Neural cell (in vitro differentiated cells): Measurements from ENCODE around the gene NOS1AP. TPM values are rescaled to one million over a fixed set of nuclear protein-coding genes. Genes with fewer than 3 reads are reported as not detected.
"Not testable (repeated sequence)": the region's sequence is repeated elsewhere in the genome, so short reads cannot be mapped to it uniquely, and the experiment has no call there.

Experiments used
- H2AFZ ChIP-seq: fragments of 200-600, 300-800 bp; sonication (generic), shearing (Covaris generic); 2 replicates; pipeline ENCODE4 v1.6.0; 2014; ENCODE audit warnings: low read depth, mild to moderate bottlenecking, antibody characterized with exemption, low read length, moderate library complexity
- H3F3A ChIP-seq: fragments of 200-600 bp; shearing (Covaris generic); 2 replicates; pipeline ENCODE4 v1.6.1; 2016; ENCODE audit warnings: mild to moderate bottlenecking, moderate library complexity, mixed read lengths, antibody characterized with exemption, low read length; ENCODE audit not compliant: insufficient read depth, poor library complexity, severe bottlenecking
- H3K27ac ChIP-seq: fragments of 200-600, 300-800 bp; sonication (generic), shearing (Covaris generic); 2 replicates; pipeline ENCODE4 v1.5.1; 2014; ENCODE audit warnings: mild to moderate bottlenecking, low read length, moderate library complexity
- H3K27me3 ChIP-seq: fragments of 300-800, 200-600 bp; sonication (generic), shearing (Covaris generic); 2 replicates; pipeline ENCODE4 v1.6.0; 2014; ENCODE audit warnings: mild to moderate bottlenecking, low read depth, low read length, moderate library complexity; ENCODE audit not compliant: insufficient read depth
- H3K36me3 ChIP-seq: fragments of 300-800, 200-600 bp; sonication (generic), shearing (Covaris generic); 2 replicates; pipeline ENCODE4 v1.5.1; 2014; ENCODE audit warnings: mild to moderate bottlenecking, antibody characterized with exemption, low read length, moderate library complexity; ENCODE audit not compliant: insufficient read depth
- H3K4me2 ChIP-seq: fragments of 300-800, 200-600 bp; sonication (generic), shearing (Covaris generic); 2 replicates; pipeline ENCODE4 v1.6.0; 2014; ENCODE audit warnings: mild to moderate bottlenecking, low read length
- H3K4me3 ChIP-seq: fragments of 300-800, 200-600 bp; sonication (generic), shearing (Covaris generic); 2 replicates; pipeline ENCODE4 v1.5.1; 2014; ENCODE audit warnings: mild to moderate bottlenecking, low read length, moderate library complexity
- H3K79me2 ChIP-seq: fragments of 200-600 bp; shearing (Covaris generic); replicated peaks from 2 replicates; pipeline ENCODE4 v1.6.0; 2014; ENCODE audit warnings: mild to moderate bottlenecking, low read length, moderate library complexity; ENCODE audit not compliant: insufficient read depth
- H3K9ac ChIP-seq: fragments of 300-800, 200-600 bp; sonication (generic), shearing (Covaris generic); 2 replicates; pipeline ENCODE4 v1.6.1; 2016; ENCODE audit warnings: mild to moderate bottlenecking, low read length, mixed read lengths
- H3K9me2 ChIP-seq: fragments of 200-600 bp; shearing (Covaris generic); 2 replicates; pipeline ENCODE4 v1.6.1; 2016; ENCODE audit warnings: mild to moderate bottlenecking, low read length, mixed read lengths; ENCODE audit not compliant: insufficient read depth
- H3K9me3 ChIP-seq: fragments of 200-600, 300-800 bp; sonication (generic), shearing (Covaris generic); 2 replicates; pipeline ENCODE4 v1.6.1; 2016; ENCODE audit warnings: mild to moderate bottlenecking, mixed run types, low read length, moderate library complexity, mixed read lengths
- H4K20me1 ChIP-seq: fragments of 200-600 bp; shearing (Covaris generic); 2 replicates; pipeline ENCODE4 v1.6.1; 2016; ENCODE audit warnings: mild to moderate bottlenecking, mixed run types; ENCODE audit not compliant: insufficient read depth
- EP300 ChIP-seq: fragments of 450-650 bp; conservative IDR thresholded peaks from 2 replicates; pipeline ENCODE4 v1.6.1; 2014; ENCODE audit warnings: antibody characterized with exemption, mild to moderate bottlenecking, moderate library complexity; ENCODE audit not compliant: poor library complexity, severe bottlenecking
- EZH2 ChIP-seq: fragments of 200-600, 300-800 bp; shearing (Covaris generic), sonication (generic); IDR thresholded peaks from 2 replicates; pipeline ENCODE4 v1.6.1; 2014; ENCODE audit warnings: antibody characterized with exemption, low read length, borderline replicate concordance, mild to moderate bottlenecking; ENCODE audit not compliant: insufficient read depth, poor library complexity, severe bottlenecking
- MXI1 ChIP-seq: fragments of 450-650 bp; conservative IDR thresholded peaks from 2 replicates; pipeline ENCODE4 v1.6.1; 2014; ENCODE audit warnings: antibody characterized with exemption, mild to moderate bottlenecking; ENCODE audit not compliant: poor library complexity, severe bottlenecking
- POLR2AphosphoS5 ChIP-seq: IDR thresholded peaks from 2 replicates; pipeline ENCODE4 v1.6.1; 2012
- RAD21 ChIP-seq: fragments of 450-650 bp; conservative IDR thresholded peaks from 2 replicates; pipeline ENCODE4 v1.6.1; 2014; ENCODE audit warnings: antibody characterized with exemption, mild to moderate bottlenecking, moderate library complexity
- REST ChIP-seq: IDR thresholded peaks from 2 replicates; pipeline ENCODE4 v1.6.1; 2012; ENCODE audit warnings: borderline replicate concordance
- SMC3 ChIP-seq: fragments of 450-650 bp; conservative IDR thresholded peaks from 2 replicates; pipeline ENCODE4 v1.6.1; 2014; ENCODE audit warnings: antibody characterized with exemption, mild to moderate bottlenecking, moderate library complexity; ENCODE audit not compliant: poor library complexity
- TAF1 ChIP-seq: IDR thresholded peaks from 2 replicates; pipeline ENCODE4 v1.6.1; 2012; ENCODE audit warnings: low read depth
- polyA plus RNA-seq: library from polyadenylated mRNA; depleted of rRNA; stranded (reverse); fragments of >200 nt; gene quantifications from 2 replicates; pipeline ENCODE4 v1.2.3, GENCODE V29; 2014
- TF ChIP-seq, protein P1 (sequence below): fragments of 450-650 bp; IDR thresholded peaks from 2 replicates; pipeline ENCODE4 v1.5.1; 2014; ENCODE audit warnings: antibody characterized with exemption, mild to moderate bottlenecking, moderate library complexity; ENCODE audit not compliant: poor library complexity, severe bottlenecking

The NOS1AP gene
- polyA plus RNA-seq, 1 donor from 2014 or later = 5.3 TPM

- TF ChIP-seq, protein P1, sequence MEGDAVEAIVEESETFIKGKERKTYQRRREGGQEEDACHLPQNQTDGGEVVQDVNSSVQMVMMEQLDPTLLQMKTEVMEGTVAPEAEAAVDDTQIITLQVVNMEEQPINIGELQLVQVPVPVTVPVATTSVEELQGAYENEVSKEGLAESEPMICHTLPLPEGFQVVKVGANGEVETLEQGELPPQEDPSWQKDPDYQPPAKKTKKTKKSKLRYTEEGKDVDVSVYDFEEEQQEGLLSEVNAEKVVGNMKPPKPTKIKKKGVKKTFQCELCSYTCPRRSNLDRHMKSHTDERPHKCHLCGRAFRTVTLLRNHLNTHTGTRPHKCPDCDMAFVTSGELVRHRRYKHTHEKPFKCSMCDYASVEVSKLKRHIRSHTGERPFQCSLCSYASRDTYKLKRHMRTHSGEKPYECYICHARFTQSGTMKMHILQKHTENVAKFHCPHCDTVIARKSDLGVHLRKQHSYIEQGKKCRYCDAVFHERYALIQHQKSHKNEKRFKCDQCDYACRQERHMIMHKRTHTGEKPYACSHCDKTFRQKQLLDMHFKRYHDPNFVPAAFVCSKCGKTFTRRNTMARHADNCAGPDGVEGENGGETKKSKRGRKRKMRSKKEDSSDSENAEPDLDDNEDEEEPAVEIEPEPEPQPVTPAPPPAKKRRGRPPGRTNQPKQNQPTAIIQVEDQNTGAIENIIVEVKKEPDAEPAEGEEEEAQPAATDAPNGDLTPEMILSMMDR = no peak
- no peak for TF ChIP-seq EP300
- TF ChIP-seq POLR2AphosphoS5 = no peak
- TF ChIP-seq REST = no peak
- no peak for TF ChIP-seq RAD21
- no peak for TF ChIP-seq TAF1
- TF ChIP-seq MXI1 = no peak
- no peak for TF ChIP-seq EZH2
- TF ChIP-seq SMC3 = no peak
- Histone ChIP-seq H3K36me3 (no peaks in the 10 kb centered on the region), H3K79me2 (no peaks in the 10 kb centered on the region)
Measured at GRCh38 chr1:162416909-162417308, 347.4 kb downstream of the NOS1AP start.

DNA sequence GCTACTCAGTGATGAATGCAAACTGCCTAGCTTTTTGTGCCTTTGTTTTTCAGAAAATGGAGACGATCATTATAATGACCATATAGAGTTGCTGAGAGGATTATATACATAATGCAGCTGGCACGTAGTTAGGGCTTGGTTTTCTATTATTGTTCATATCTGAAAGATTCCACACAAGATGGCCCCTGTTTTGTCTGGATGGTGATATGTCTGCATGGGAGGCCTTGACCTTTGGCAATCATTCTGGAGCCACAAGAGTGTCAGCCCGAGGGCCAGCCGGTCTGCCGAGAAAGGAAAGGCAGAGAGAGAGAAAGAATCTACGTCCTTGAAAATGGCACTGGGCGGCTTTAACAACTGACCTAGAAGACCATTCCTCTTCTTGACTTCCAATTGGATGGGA is 348.2 kb downstream of the NOS1AP start:
- Histone ChIP-seq H3K4me3 (no peak overlapping the region), H3K79me2 (no peaks in the 10 kb centered on the region), H4K20me1 (no peaks in the 10 kb centered on the region), H3K4me2 (no peak overlapping the region), H3K27ac (no peak overlapping the region), H3K36me3 (no peaks in the 10 kb centered on the region), H3K9me2 (no peaks in the 10 kb centered on the region), H3K27me3 (no peaks in the 10 kb centered on the region), H3K9ac (no peak overlapping the region), H2AFZ (no peak overlapping the region), H3K9me3 (no peaks in the 10 kb centered on the region), H3F3A (no peaks in the 10 kb centered on the region)
- no peak for TF ChIP-seq MXI1
- TF ChIP-seq POLR2AphosphoS5 = no peak
- no peak for TF ChIP-seq EZH2
- no peak for TF ChIP-seq TAF1
- no peak for TF ChIP-seq REST
- no peak for TF ChIP-seq RAD21
- TF ChIP-seq SMC3 = no peak
- TF ChIP-seq, protein P1 = no peak
- TF ChIP-seq EP300 = no peak

More at GRCh38 chr1:162416909-162417308, 347.4 kb downstream of the NOS1AP start:
- no peaks in the 10 kb centered on the region for H3K27me3 ChIP-seq
- H3K9me2 ChIP-seq = no peaks in the 10 kb centered on the region
- no peak overlapping the region for H3K4me3 ChIP-seq
- H3K9me3 ChIP-seq = no peaks in the 10 kb centered on the region
- no peak overlapping the region for H3K4me2 ChIP-seq
- no peaks in the 10 kb centered on the region for H3F3A ChIP-seq
- H4K20me1 ChIP-seq = no peaks in the 10 kb centered on the region
- no peak overlapping the region for H2AFZ ChIP-seq
- H3K9ac ChIP-seq = no peak overlapping the region
- H3K27ac ChIP-seq = no peak overlapping the region

- not testable (repeated sequence) for H3F3A ChIP-seq, H2AFZ ChIP-seq, H3K4me2 ChIP-seq, H3K79me2 ChIP-seq, H3K36me3 ChIP-seq, H3K27me3 ChIP-seq, H3K9ac ChIP-seq, H3K9me2 ChIP-seq, H3K27ac ChIP-seq, H3K9me3 ChIP-seq, H3K4me3 ChIP-seq, H4K20me1 ChIP-seq
Measured at GRCh38 chr1:162418584-162418983, 349.1 kb downstream of the NOS1AP start.
